Activated CD4-positive, alpha-beta T cell treated with anti-CD3 and anti-CD28 coated beads, Interleukin-2, amount 10 ng/mL, durations not matched to agents 7 days and 5 days (primary cell): ENCODE data around the gene KRTAP1-3. TPM values are rescaled to one million over a fixed set of nuclear protein-coding genes. Genes with fewer than 3 reads are reported as not detected.
"Not testable (repeated sequence)": the region's sequence is repeated elsewhere in the genome, so short reads cannot be mapped to it uniquely, and the experiment has no call there.

Experiments
- CTCF ChIA-PET: fragments of 350-600 bp; sonication (Branson Sonifier 250); formaldehyde crosslinking; loops from one replicate; lab custom pipeline; 2021; ENCODE audit warnings: antibody characterized with exemption; lab: Charles Lee
- POLR2A ChIA-PET: fragments of 350-600 bp; sonication (Branson Sonifier 250); formaldehyde crosslinking; loops from one replicate; lab custom pipeline; 2021; ENCODE audit warnings: antibody characterized with exemption; lab: Charles Lee
- DNase-seq: peaks from one replicate; pipeline ENCODE4 v3.0.0-alpha.2; 2020
- H3K27ac Mint-ChIP-seq: one replicate; pipeline ENCODE4 v1.8.0; 2021; ENCODE audit warnings: mild to moderate bottlenecking, moderate library complexity, mixed read lengths
- H3K27me3 Mint-ChIP-seq: one replicate; pipeline ENCODE4 v1.8.0; 2021; ENCODE audit warnings: mixed read lengths
- H3K36me3 Mint-ChIP-seq: one replicate; pipeline ENCODE4 v1.8.0; 2021; ENCODE audit warnings: low read depth, mixed read lengths
- H3K4me1 Mint-ChIP-seq: one replicate; pipeline ENCODE4 v1.8.0; 2021; ENCODE audit warnings: mixed read lengths
- H3K4me3 Mint-ChIP-seq: one replicate; pipeline ENCODE4 v1.8.0; 2021; ENCODE audit warnings: mild to moderate bottlenecking, moderate library complexity, mixed read lengths
- H3K9me3 Mint-ChIP-seq: one replicate; pipeline ENCODE4 v1.8.0; 2021; ENCODE audit warnings: mixed read lengths
- total RNA-seq, 2 experiments: library from RNA; stranded (reverse); gene quantifications; one replicate each; pipeline ENCODE4 v1.2.3, GENCODE V29; 2021

Gene KRTAP1-3
- total RNA-seq, 2 experiments from 2014 or later = not detected

DNA sequence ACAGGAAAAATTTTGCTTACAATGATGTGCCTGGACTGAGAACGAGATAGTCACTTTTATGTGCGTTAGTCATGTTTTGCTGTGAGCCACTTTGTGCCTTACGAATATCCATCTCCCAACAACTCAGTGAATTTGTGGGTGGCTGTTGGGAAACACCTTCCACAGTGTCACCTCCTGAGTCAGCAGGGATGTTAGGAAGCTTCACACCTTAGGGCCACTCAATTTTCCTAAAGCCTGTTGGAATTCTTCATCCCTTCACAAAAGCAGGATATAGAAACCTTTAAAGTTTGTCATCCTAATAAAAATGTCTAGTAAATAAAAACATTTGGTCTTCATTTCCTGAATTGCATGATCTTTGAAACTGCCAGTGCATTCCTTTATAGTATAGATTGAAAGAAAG lies 21.5 kb downstream of the KRTAP1-3 start:
- H3K36me3 Mint-ChIP-seq = no peaks in the 10 kb centered on the region
- H3K9me3 Mint-ChIP-seq = no peaks in the 10 kb centered on the region
- H3K27ac Mint-ChIP-seq = no peak overlapping the region
- peaks cover 10% of the 10 kb centered on the region for H3K27me3 Mint-ChIP-seq
- H3K4me3 Mint-ChIP-seq = no peak overlapping the region
- ChIA-PET CTCF (interaction anchor here (1.3 kb wide), 1 partner anchor 52 kb away, joined by 3 read pairs; no protein-coding TSS in a partner anchor), POLR2A (no interaction called here)
- no peak for DNase-seq
- no peaks in the 10 kb centered on the region for H3K4me1 Mint-ChIP-seq

DNA sequence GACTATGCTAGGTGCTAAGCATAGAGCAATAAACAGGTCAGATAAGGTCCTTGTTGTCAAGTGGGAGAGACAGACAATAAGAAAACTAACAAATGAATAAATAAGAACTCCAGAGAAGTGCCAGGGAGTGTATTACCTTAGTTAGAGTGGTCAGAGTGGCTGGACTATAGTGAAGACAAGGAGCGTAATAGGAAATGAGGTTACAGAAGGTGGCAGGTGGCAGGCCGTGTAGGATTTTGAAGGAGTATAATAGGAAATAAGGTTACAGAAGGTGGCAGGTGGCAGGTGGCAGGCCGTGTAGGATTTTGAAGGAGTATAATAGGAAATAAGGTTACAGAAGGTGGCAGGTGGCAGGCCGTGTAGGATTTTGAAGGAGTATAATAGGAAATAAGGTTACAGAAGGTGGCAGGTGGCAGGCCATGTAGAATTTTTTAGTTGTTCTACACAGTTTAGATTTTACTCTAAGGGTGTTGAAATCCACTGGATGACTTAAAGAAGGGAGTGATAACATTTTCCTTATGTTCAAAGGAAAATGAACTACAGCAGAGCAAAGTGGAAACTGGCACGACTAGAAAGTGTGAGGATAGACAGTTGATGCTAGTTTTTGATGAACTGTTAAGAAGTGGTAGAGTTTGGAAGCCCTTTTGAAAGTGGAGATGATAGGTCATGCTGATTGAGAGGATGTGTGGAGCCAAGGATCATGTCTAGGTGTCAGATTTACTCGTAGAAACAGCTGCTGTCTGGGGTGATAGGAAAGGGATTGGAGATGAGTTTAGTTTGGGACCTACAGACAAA lies 22.2 kb downstream of the KRTAP1-3 start:
- Mint-ChIP-seq H3K36me3 (no peaks in the 10 kb centered on the region), H3K27ac (no peak overlapping the region), H3K4me3 (no peak overlapping the region), H3K4me1 (no peaks in the 10 kb centered on the region), H3K9me3 (no peaks in the 10 kb centered on the region), H3K27me3 (peaks cover 8% of the 10 kb centered on the region)
- ChIA-PET POLR2A (no interaction called here), CTCF (interaction anchor here (1.3 kb wide), 1 partner anchor 51 kb away, joined by 3 read pairs; no protein-coding TSS in a partner anchor)
- no peak for DNase-seq

GRCh38 chr17:41010441-41010840 lies 24.2 kb downstream of the KRTAP1-3 start:
- Mint-ChIP-seq H3K9me3 (no peaks in the 10 kb centered on the region), H3K4me3 (no peak overlapping the region), H3K4me1 (no peaks in the 10 kb centered on the region), H3K27ac (no peak overlapping the region), H3K36me3 (no peaks in the 10 kb centered on the region), H3K27me3 (peaks cover 7% of the 10 kb centered on the region)
- DNase-seq = no peak
- CTCF ChIA-PET = interaction anchor here (1.4 kb wide), 1 partner anchor 8 kb away, joined by 5 read pairs; no protein-coding TSS in a partner anchor
- POLR2A ChIA-PET = no interaction called here

- POLR2A ChIA-PET = interaction anchor here (0.7 kb wide), 1 partner anchor 65 kb away, joined by 3 read pairs; no protein-coding TSS in a partner anchor
- Mint-ChIP-seq H3K4me1 (no peaks in the 10 kb centered on the region), H3K36me3 (no peaks in the 10 kb centered on the region), H3K9me3 (no peaks in the 10 kb centered on the region), H3K4me3 (no peak overlapping the region), H3K27ac (no peak overlapping the region), H3K27me3 (peaks cover 5% of the 10 kb centered on the region)
- DNase-seq = no peak
- CTCF ChIA-PET = interaction anchor here (1.4 kb wide), 1 partner anchor 8 kb away, joined by 5 read pairs; no protein-coding TSS in a partner anchor
Observed at GRCh38 chr17:41009936-41010335, 24.7 kb downstream of the KRTAP1-3 start.

DNA sequence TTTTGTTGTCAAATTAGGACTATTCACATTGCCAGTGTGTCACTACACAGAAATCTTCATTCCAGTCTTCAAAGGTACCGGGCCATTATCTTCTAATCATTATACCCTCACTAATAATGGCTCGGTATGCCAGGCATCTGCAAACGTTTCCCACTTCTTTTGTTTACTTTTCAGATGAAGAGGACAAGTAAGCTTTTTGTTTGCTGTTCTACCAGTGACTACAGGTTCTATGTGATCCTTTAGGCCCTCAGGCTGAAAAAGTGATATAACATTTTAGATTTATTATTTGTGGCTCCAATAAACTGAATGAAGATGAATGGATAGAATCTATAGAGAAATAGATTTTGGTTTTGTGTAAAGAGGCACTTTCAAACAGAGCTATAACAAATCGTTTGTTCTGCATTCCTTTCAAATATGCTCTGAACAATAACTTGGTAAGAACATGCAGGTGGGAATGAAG lies 25.3 kb downstream of the KRTAP1-3 start:
- ChIA-PET POLR2A (interaction anchor here (0.7 kb wide), 1 partner anchor 66 kb away, joined by 3 read pairs; no protein-coding TSS in a partner anchor), CTCF (interaction anchor here (1.4 kb wide), 1 partner anchor 9 kb away, joined by 5 read pairs; no protein-coding TSS in a partner anchor)
- Mint-ChIP-seq H3K27ac (no peak overlapping the region), H3K4me3 (no peak overlapping the region), H3K36me3 (no peaks in the 10 kb centered on the region), H3K4me1 (no peaks in the 10 kb centered on the region), H3K27me3 (peaks cover 8% of the 10 kb centered on the region), H3K9me3 (no peaks in the 10 kb centered on the region)
- no peak for DNase-seq

DNA sequence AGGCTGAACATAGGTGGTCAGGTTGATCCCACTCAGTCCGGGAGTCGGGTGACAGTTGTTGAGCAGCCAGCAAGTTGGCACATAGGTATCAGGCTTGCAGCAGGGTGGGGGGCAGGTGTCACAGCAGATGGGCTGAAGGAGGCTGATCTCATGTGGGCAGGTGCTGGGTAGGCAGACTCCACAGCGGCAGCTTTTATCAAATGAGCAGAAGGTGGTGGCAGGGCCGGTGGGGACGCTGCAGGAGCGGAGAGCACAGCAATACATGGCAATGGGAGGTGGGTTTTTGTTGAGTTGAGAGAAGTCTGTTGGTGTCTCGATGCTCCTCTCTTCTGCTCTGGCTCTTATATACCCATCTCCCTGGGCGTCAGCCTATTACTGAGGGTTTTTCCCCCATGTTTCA lies 25.9 kb downstream of the KRTAP1-3 start, which contains the start of gene KRTAP3-1:
Gene KRTAP3-1, minus strand, starts transcription at position 318 of the 400 bp plus-strand sequence. Its CDS starts 54 bp downstream, at position 264.
- no peaks in the 10 kb centered on the region for H3K36me3 Mint-ChIP-seq
- POLR2A ChIA-PET = no interaction called here
- CTCF ChIA-PET = no interaction called here
- peaks cover 8% of the 10 kb centered on the region for H3K27me3 Mint-ChIP-seq
- H3K4me1 Mint-ChIP-seq = no peaks in the 10 kb centered on the region
- no peak for DNase-seq
- no peak within 1 kb of the TSS for H3K4me3 Mint-ChIP-seq
- H3K27ac Mint-ChIP-seq = no peak within 1 kb of the TSS
- no peaks in the 10 kb centered on the region for H3K9me3 Mint-ChIP-seq

GRCh38 chr17:41004397-41004796 lies 30.3 kb downstream of the KRTAP1-3 start:
- no peak overlapping the region for H3K27ac Mint-ChIP-seq
- H3K36me3 Mint-ChIP-seq = no peaks in the 10 kb centered on the region
- no peaks in the 10 kb centered on the region for H3K9me3 Mint-ChIP-seq
- POLR2A ChIA-PET = no interaction called here
- no peaks in the 10 kb centered on the region for H3K4me1 Mint-ChIP-seq
- CTCF ChIA-PET = no interaction called here
- H3K27me3 Mint-ChIP-seq = peaks cover 12% of the 10 kb centered on the region
- DNase-seq = no peak
- no peak overlapping the region for H3K4me3 Mint-ChIP-seq

DNA sequence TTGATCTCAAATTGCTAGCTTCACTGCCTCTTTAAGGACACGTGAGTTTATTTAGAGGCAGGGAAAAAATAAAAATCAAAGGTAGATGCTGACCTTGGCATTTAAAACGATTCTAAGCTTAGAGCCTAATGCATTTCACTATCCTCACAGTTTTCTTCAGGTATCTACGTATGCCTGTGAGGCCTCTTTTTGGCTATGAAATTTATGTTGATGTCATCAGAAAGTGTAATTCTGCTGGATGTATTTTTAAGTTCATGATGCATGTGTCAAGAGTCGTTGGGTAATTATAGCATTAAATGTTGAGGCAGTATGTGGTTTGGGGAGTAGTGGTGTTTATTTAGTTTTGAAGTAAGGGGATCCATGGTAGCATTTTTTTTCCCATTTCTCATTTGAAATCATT lies 30.7 kb downstream of the KRTAP1-3 start:
- Mint-ChIP-seq H3K4me3 (no peak overlapping the region), H3K36me3 (no peaks in the 10 kb centered on the region), H3K27ac (no peak overlapping the region), H3K4me1 (no peaks in the 10 kb centered on the region), H3K9me3 (no peaks in the 10 kb centered on the region), H3K27me3 (peaks cover 17% of the 10 kb centered on the region)
- no peak for DNase-seq
- ChIA-PET CTCF (no interaction called here), POLR2A (no interaction called here)

DNA sequence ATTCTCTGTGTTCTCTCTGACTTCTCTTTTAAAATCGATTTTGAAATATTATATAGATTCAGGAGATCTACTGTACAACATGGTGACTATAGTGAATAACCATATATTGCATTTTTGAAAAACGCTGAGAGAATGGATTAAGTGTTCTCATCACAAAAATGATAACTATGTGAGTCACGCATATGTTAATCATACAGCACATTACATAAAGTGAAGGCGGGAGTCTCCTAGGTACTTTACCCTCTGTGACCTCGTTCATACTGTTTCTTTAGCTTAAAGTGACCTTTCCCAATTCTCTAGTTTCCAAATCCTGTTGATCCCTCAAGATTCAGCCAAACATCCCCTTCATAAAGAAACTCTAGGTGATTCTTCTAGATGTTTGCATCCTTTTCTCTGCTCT lies 31.9 kb downstream of the KRTAP1-3 start:
- CTCF ChIA-PET = no interaction called here
- Mint-ChIP-seq H3K27me3 (peaks cover 23% of the 10 kb centered on the region), H3K27ac (no peak overlapping the region)

GRCh38 chr17:41001795-41002194 lies 32.9 kb downstream of the KRTAP1-3 start:
- no peak for DNase-seq
- POLR2A ChIA-PET = no interaction called here
- no peaks in the 10 kb centered on the region for H3K36me3 Mint-ChIP-seq
- no peak overlapping the region for H3K4me3 Mint-ChIP-seq
- H3K9me3 Mint-ChIP-seq = no peaks in the 10 kb centered on the region
- H3K27me3 Mint-ChIP-seq = peaks cover 33% of the 10 kb centered on the region
- no peak overlapping the region for H3K27ac Mint-ChIP-seq
- H3K4me1 Mint-ChIP-seq = no peaks in the 10 kb centered on the region
- CTCF ChIA-PET = interaction anchor here (0.6 kb wide), 1 partner anchor 194 kb away, joined by 4 read pairs; no protein-coding TSS in a partner anchor

More for the DNA sequence above, 31.9 kb downstream of the KRTAP1-3 start:
- H3K36me3 Mint-ChIP-seq = no peaks in the 10 kb centered on the region
- H3K4me1 Mint-ChIP-seq = no peaks in the 10 kb centered on the region
- POLR2A ChIA-PET = no interaction called here
- DNase-seq = no peak
- H3K4me3 Mint-ChIP-seq = no peak overlapping the region
- H3K9me3 Mint-ChIP-seq = no peaks in the 10 kb centered on the region

- H3K9me3 Mint-ChIP-seq, POLR2A ChIA-PET, H3K27ac Mint-ChIP-seq, H3K4me1 Mint-ChIP-seq, H3K36me3 Mint-ChIP-seq, DNase-seq, H3K4me3 Mint-ChIP-seq, CTCF ChIA-PET: not testable (repeated sequence)
- peaks cover 37% of the 10 kb centered on the region for H3K27me3 Mint-ChIP-seq
Observed at GRCh38 chr17:40999563-40999962, 35.1 kb downstream of the KRTAP1-3 start, which contains the start of gene KRTAP3-2. Gene KRTAP3-2 (minus strand): TSS chr17:40999906. CDS start chr17:40999853, 53 bp downstream.

- CTCF ChIA-PET = interaction anchor here (0.9 kb wide), 1 partner anchor 552 kb away, joined by 3 read pairs; no protein-coding TSS in a partner anchor
- no peak overlapping the region for H3K27ac Mint-ChIP-seq
Observed at GRCh38 chr17:40997361-40997760, 37.3 kb downstream of the KRTAP1-3 start.

DNA sequence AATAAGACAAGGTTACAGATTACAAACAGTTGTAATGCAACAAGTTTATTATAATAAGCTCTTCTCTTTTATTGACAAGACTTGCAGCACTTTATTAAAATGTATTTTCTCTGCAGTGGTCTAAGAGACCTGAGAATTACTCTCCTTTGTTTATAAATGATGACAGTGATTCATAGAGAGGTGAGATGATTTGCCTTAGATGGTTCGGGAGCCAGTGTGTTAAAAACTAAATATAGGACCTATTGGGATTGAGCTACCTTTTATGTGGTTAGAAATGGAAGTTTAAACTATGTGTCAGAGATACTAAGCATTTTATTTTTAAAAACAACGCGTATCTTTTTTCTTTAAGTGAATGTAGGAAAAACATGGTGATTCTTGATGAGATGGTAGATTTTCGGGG lies 37.8 kb downstream of the KRTAP1-3 start:
- CTCF ChIA-PET = interaction anchor here (0.9 kb wide), 1 partner anchor 552 kb away, joined by 3 read pairs; no protein-coding TSS in a partner anchor
- Mint-ChIP-seq H3K9me3 (no peaks in the 10 kb centered on the region), H3K4me3 (no peak overlapping the region), H3K4me1 (no peaks in the 10 kb centered on the region), H3K36me3 (no peaks in the 10 kb centered on the region), H3K27ac (no peak overlapping the region), H3K27me3 (peaks cover 52% of the 10 kb centered on the region)
- no peak for DNase-seq
- POLR2A ChIA-PET = no interaction called here

More at GRCh38 chr17:40997361-40997760, 37.3 kb downstream of the KRTAP1-3 start:
- H3K4me1 Mint-ChIP-seq = no peaks in the 10 kb centered on the region
- POLR2A ChIA-PET = no interaction called here
- peaks cover 48% of the 10 kb centered on the region for H3K27me3 Mint-ChIP-seq
- H3K9me3 Mint-ChIP-seq = no peaks in the 10 kb centered on the region
- no peaks in the 10 kb centered on the region for H3K36me3 Mint-ChIP-seq
- no peak overlapping the region for H3K4me3 Mint-ChIP-seq
- DNase-seq = no peak
